Mucosa of descending colon (tissue), 3 donors: ENCODE data around the gene OSBPL5. TPM values are rescaled to one million over a fixed set of nuclear protein-coding genes. Genes with fewer than 3 reads are reported as not detected.
A peak's percentile ranks its signal among the peaks of the same experiment; 100 is the strongest.
"Not testable (repeated sequence)": the region's sequence is repeated elsewhere in the genome, so short reads cannot be mapped to it uniquely, and the experiment has no call there.

Experiments used
- ATAC-seq: fragments of 200-7000 bp; cut with Tn5 transposase; one replicate; pipeline ENCODE4 v1.9.1; 2020; ENCODE audit warnings: mild to moderate bottlenecking, moderate library complexity
- DNase-seq, 3 donors: peaks; one replicate each; pipeline ENCODE4 v3.0.0-alpha.2; 2020
- H3K36me3 ChIP-seq: fragments of 200-600 bp; one replicate; pipeline ENCODE4 v1.8.0; 2021; ENCODE audit warnings: low read depth, mild to moderate bottlenecking
- H3K4me1 ChIP-seq: fragments of 200-600 bp; one replicate; pipeline ENCODE4 v1.8.0; 2021; ENCODE audit warnings: low read depth, mild to moderate bottlenecking
- H3K4me3 ChIP-seq: fragments of 200-600 bp; one replicate; pipeline ENCODE4 v1.8.0; 2021; ENCODE audit warnings: mild to moderate bottlenecking
- H3K9me3 ChIP-seq: fragments of 200-600 bp; one replicate; pipeline ENCODE4 v1.8.0; 2021; ENCODE audit warnings: mild to moderate bottlenecking
- CTCF ChIP-seq: fragments of 200-600 bp; IDR thresholded peaks from one replicate; pipeline ENCODE4 v1.8.0; 2022; ENCODE audit warnings: antibody characterized with exemption, mild to moderate bottlenecking
- intact Hi-C, 2 donors: fragments of 100-400 bp; cut with DNase I in 1 of 2; cut with micrococcal nuclease in 1 of 2; formaldehyde crosslinking; loops; one replicate each; pipeline versions ENCODE4 v1.11.0 to v1.11.1; 2022; cut with DNase I, micrococcal nuclease
- total RNA-seq, 3 donors: library from RNA; stranded (reverse); fragmentation: NEBNext Ultra II Directional in 2 of 3; extraction: Animal tissue kit (Norgen Biotek cat#: 25700) in 2 of 3; gene quantifications; one replicate each; pipeline versions ENCODE4 v1.2.1 to v1.2.4, GENCODE V29; 2021 to 2023
- donor health status: DM: no; HTN: no; CAD: no; lungs with moderate emphysema.
- donor health status: DM: no; HTN: no; CAD: no.
- donor health status: DM: no; HTN: yes; CAD: no.

Gene OSBPL5
- total RNA-seq, 3 donors from 2014 or later, result 43.6 to 64.1 (median 52.4) TPM

- ATAC-seq, result no peak
- Histone ChIP-seq H3K4me3 (no peak overlapping the region), H3K36me3 (no peaks in the 10 kb centered on the region), H3K4me1 (no peaks in the 10 kb centered on the region), H3K9me3 (peaks cover 6% of the 10 kb centered on the region)
- no peak for TF ChIP-seq CTCF
- DNase-seq, result no peak
- intact Hi-C loops, result loop anchor here in 1 of 2 donors (10.0 kb wide), 1 partner anchor 49 kb away; no protein-coding TSS in a partner anchor
These were observed 8.7 kb upstream of the OSBPL5 start for GRCh38 chr11:3173795-3174194.

- ATAC-seq, result no peak
These were observed 6.9 kb upstream of the OSBPL5 start for GRCh38 chr11:3171931-3172560.

DNA sequence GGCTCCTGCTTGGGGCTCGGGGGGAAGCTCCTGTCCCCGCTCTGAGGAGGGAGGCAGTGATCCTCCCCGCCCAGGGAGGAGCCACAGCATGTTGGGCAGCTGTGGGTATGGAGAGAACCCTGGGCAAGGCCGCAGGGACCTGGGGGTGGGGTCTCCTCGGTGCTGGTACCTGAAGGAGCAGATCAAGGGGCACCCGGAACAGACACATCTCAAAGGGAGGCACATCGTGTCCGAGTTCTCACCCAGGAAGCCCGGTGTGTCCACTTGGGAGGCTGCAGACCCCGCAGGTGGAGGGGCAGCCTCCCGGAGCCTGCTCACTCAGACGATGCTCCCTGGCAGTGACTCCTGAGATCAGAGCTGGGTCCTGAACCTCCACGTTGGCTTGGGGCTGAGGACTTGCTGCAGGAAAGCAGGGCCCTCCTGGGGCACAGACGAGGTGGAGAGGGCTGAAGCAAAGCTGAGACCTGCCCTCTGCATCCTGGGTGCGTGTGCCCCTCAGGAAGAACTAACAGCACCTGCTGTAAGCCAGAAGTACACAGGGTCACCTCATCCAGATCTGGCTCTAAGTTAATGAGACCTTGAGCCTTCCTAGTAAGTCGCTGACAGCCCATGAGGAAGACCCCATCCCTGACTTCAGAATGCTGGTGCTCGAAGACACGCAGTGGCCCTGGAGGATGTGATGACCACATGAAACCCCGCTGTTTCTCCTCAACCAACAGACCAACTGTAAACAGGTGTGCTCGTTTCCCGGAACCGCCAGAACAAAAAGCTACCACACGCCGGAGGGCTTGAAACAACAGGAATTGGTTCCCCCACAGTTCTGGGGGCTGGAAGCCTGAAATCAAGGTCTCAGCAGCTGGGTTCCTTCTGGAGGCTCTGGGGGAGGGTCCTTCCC, 5.9 kb upstream of the OSBPL5 start:
- Histone ChIP-seq H3K4me3 (no peak overlapping the region), H3K36me3 (no peaks in the 10 kb centered on the region), H3K4me1 (peaks cover 13% of the 10 kb centered on the region), H3K9me3 (peaks cover under 1% of the 10 kb centered on the region)
- ATAC-seq (no peak), DNase-seq (no peak)
- intact Hi-C loops, result loop anchor here in 1 of 2 donors (10.0 kb wide), 1 partner anchor 46 kb away; no protein-coding TSS in a partner anchor
- no peak for TF ChIP-seq CTCF

More at GRCh38 chr11:3171931-3172560, 6.9 kb upstream of the OSBPL5 start:
- Histone ChIP-seq H3K36me3 (no peaks in the 10 kb centered on the region), H3K9me3 (peaks cover 6% of the 10 kb centered on the region), H3K4me1 (peaks cover 4% of the 10 kb centered on the region), H3K4me3 (no peak overlapping the region)
- DNase-seq, result no peak
- intact Hi-C loops, result loop anchor here in 1 of 2 donors (10.0 kb wide), 1 partner anchor 47 kb away; no protein-coding TSS in a partner anchor
- no peak for TF ChIP-seq CTCF

DNA sequence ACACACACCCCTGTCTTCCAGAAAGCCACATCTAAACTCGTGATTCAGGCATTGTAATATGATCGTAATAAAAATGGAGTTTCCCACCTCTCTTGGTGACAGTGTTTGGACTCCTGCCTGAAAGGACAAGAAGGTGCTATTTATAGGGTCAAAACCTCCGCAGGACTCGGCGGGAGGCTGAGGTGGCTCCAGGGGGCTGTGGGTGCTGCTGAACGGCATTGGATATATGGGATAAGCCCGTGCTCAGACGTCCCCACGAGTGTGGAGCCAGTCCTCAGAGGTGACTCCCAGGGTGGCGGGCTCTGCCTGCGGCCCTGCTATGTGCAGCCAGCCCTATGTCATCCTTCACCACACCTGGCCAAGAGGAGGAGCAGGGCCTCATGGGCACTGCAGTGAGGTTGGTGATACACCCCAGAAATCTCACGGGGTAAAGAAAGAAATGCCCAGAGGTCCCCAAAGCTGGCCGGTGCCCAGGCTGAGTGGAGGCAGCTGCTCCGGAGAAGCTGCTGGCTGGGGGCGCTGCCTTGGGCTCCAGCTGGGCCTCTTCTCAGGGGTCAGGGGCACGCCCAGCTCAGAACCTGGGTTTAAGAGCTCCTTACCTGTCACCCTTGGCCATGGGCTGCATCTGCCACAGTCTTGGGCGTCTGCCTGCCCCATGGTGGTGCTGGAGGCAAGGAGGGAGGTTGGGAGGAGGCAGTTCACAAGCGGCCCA, 5.1 kb upstream of the OSBPL5 start:
- H3K9me3 ChIP-seq, result no peaks in the 10 kb centered on the region
- H3K4me3 ChIP-seq, result no peak overlapping the region
- no peak for ATAC-seq
- intact Hi-C loops, result loop anchor here in 1 of 2 donors (10.0 kb wide), 1 partner anchor 45 kb away; no protein-coding TSS in a partner anchor
- H3K36me3 ChIP-seq, result no peaks in the 10 kb centered on the region
- no peak for DNase-seq
- H3K4me1 ChIP-seq, result peaks cover 20% of the 10 kb centered on the region
- no peak for TF ChIP-seq CTCF

DNA sequence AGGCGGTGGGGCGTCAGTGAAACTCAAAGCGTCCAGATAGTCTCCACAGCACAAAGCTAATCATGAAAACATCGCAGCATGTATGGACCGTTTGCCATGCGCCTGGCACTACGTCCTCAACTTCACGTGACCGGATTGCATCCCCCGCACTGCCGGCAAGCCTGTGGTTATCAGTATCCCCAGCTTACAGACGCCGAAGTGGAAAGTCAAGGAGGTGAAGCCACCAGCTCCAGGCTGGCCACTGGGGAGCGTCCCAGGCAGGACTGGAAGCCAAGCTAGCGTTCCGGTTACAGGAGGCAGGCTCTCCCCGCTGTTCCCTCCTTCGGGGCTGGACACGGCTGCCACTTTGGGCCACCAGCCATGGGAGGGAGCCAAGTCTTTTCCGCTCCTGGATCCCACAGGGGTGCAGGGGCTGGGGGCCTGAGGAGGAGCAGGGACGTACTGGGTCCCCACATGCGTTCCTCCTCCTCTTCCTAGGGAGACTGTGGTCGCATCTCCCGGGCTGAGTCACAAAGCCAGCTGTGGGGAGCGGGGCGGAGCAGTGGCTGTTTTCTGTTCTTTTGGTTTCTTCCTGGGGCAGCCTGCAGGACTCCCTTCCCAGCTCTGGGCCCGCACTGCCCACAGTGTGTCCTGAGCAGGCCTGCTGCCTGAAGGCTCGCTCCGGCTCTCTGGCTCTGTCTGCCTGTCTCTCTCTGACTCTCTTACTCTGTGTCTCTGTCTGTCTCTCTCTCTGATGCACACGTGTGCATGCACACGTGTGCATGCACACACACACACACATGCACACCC, 4.3 kb upstream of the OSBPL5 start:
- no peaks in the 10 kb centered on the region for H3K9me3 ChIP-seq
- ATAC-seq (peak; percentile 28), DNase-seq (no peak)
- no peaks in the 10 kb centered on the region for H3K36me3 ChIP-seq
- intact Hi-C loops, result loop anchor here in 1 of 2 donors (10.0 kb wide), 1 partner anchor 45 kb away; no protein-coding TSS in a partner anchor
- H3K4me3 ChIP-seq, result no peak overlapping the region
- TF ChIP-seq CTCF, result no peak
- peaks cover 20% of the 10 kb centered on the region for H3K4me1 ChIP-seq

DNA sequence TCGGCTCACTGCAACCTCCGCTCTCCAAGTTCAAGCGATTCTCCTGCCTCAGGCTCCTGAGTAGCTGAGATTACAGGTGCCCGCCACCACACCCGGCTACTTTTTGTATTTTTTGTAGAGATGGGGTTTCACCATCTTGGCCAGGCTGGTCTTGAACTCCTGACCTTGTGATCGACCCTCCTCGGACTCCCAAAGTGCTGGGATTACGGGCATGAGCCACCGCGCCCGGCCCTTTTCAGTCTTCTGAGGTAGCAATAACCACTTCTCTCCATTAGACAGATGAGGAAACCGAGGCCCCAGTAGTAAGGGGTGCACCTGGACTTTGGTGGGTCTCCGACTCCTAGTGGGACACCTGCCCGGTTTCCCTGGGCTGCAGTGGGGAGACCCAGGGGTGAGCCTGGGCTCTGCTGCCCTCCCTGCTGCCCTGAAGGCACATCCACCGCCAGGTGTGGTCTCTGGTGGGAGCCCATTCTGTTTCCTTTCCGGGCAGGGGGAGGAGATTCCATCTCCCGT, 3.7 kb upstream of the OSBPL5 start:
- peaks cover 25% of the 10 kb centered on the region for H3K4me1 ChIP-seq
- H3K4me3 ChIP-seq, intact Hi-C loops, H3K36me3 ChIP-seq, ATAC-seq, H3K9me3 ChIP-seq, DNase-seq: not testable (repeated sequence)
